ENCODE results near the gene AP3D1.

Gene AP3D1

DNA sequence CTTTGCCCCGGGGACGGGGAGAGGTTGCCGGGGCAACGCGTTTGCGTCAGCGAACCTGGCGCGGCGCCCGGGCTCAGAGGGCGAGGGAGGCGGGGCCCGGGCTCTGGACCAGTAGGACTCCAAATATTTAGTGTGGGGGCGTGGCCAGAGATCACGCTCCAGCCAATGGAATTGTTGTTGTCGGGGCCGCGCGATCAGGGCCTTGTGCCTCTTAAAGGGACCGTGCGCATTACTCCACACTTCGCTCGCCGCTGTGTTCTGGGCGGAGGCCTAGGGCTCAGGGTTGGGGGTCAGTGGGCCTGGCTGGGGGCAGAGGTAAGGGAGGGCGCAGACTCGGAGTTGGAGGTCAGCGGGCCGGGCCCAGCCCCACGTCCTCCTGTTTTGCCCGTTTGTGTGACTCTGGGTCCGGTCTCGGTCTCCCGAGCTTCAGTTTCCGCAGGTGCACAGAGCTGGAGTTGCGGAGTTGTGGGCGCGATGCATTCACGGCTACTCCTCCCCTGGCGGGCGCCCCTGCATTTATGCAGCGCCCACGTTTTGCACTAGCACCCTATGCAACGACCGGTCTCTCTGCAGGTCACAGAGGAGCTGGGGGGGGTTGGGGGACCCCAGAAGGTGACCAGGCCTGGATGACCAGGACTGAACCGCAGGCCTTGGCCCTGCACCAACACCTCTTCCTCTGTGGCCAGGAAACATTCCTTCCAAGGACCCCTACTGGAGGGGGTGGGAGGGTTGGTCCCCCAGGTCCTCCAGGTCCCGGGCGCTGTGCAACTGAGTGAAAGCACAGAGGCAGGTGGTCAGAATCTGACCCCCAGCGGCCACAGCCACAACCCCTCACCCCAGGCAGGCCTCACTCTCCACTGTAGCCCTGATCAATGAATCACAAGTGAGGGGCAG, 89.6 kb downstream of the AP3D1 start:
- peak; percentile 99 for DNase-seq (ENCODE audit: low read depth)

DNA sequence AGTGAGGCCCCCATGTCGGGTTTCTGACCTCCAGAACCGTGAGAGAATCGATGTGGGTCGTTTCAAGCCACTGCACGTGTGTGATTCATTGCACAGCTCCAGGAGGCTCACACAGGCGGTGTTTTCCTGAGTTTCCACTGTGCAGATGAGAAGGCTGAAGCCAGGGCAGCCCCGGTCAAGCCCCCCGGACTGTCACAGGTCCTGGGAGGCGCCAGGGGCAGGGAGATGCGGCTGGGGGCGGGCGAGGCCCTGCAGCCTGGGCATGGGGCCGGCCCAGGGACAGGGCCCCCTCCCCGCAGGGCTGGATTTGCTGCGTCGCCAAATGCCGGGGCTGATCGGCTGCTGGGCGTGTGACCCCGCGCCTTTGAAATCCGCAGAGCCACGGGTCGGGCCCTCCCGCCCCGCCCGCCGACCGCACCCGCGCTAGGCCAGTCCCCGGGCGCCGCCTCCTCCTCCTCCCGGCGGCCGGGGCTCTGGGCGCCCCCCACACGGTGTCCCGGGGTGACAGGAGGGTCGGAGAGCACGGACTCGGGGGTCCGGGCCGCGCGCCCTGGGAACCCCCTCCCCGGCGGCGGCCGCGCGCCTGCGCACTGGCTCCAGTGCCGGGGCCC, 90.4 kb downstream of the AP3D1 start:
- no peak for DNase-seq (ENCODE audit: low read depth)

DNA sequence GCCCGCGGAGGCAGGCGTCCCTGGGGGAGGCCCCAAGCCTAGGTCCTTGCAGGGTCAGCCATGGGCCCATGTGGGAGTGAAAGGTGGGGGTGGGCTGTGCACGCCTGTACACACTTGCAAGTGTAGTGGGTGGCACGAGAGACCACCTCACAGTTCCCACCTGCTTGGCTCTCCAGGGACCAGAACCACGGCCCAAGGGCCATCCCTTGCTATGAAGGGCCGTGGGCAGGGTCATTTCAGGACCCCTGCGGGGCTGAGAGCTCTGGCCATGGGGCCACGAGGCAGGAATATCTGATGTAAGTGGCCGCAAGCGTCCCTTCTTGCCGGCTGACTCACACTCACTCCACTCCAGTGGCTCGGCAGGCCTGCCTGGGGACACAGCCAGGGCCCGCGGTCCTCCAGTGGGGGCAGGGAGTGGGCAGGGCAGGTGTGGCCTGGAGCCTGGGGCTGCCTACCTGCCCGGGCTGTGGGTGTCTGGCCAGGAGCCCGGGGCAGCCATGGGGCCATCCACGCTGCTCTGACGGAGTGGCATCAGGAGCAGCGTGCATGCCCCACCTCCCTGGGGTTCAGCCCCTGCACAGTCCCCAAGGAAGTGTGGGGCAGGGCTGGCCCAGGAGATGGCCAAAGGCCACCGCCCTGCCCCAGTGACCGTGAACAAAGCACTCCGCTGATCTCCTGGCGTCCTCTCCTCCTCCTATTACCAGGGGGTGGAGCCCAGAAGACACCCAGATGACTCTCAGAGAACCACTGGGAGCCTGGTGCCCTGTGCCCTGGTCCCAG, 91.8 kb downstream of the AP3D1 start:
- no peak for DNase-seq (ENCODE audit: low read depth)

DNA sequence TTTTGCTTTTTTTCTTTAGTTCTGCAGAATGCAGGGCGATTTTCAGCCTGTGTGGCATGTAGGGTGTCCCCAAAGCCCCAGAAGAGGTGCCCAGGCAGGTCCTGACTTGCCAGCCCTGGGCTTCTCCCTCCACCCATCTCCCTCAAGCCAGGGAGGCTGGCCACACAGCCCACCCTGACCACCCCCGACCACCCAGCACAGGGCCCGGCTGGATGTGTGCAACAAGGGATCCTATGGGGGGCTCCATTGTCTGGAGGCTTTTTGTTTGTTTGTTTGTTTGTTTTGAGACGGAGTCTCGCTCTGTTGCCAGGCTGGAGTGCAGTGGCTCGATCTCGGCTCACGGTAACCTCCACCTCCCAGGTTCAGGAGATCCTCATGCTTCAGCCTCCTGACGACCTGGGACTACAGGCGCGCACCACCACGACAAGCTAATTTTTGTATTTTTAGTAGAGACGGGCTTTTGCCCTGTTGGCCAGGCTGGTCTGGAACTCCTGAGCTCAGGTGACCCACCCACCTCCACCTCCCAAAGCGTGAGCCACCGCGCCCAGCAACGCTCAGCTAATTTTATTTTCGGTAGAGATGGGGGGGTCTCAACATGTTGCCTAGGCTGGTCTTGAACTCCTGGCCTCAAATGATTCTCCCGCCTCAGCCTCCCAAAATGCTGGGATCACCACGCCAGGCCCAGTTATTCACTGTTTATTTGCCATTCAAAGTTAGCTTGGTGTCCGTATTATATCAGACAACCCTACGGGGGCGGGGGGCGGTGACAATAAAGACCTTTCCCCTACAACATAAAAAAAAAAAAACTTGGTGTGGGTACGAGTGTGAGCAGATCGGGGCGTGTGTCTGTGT, 92.6 kb downstream of the AP3D1 start:
- no peak for DNase-seq (ENCODE audit: low read depth)

DNA sequence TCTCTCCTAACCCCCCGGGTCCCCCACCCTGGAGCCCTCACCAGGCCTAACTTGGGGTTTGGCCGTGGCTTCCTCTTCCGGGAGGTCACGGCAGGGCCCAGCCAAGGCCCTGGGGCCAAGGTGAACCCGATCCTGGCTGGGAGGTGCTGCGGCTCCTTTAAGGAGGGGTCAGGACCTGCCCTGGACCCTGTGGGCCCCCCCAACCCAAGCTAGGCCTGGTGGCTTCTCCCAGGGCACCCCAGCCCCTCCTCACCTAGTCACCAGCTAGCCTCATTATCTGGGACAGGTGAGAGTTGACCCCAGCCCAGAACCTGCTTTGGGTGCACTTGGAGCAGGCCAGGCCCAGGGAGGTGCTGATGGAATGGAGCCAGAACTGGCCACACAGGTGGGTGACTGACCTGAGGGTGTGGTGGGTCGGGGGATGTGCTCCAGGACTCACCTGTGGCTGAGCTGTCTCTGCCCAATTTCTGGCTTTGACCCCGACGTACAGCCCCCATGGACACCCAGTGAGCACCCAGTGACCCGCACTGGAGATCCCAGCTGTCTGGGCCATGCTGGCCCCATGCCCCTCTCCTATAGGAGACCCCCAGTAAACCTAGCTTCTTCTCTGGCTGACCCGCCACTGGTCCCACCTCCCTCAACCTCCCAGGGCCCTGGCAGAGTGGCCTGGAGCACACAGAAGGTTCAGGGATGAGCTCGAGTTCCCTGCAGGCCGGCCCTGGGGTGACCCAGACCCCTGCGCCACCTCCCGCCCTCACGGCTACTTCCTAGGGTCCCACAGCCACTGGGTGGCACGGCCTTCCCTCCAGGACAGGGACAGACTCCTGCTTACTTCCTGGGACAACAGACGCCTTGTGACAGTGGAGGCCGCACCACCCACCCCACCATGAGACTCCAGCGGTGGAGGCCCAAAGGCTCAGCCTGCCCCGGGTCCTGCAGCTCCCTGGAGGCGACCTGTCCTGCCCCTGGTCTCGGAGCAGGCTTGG, 93.6 kb downstream of the AP3D1 start:
- no peak for DNase-seq (ENCODE audit: low read depth)

DNA sequence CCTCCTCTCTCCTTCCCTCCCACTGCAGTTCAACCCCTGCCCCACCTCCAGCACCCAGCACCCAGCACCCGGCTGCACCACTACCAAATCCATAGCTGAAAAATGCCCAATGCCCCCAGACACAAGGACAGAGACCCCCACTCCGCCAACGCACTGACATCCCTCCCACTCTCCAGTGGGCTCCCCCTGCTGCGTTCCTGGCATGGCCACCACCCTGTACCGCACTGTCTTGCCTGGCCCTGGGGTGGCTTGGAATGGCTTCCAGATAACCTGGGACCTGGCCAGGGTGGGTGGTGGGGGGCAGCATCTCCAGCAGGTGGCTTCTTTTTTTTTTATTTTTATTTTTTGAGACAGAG, 94.6 kb downstream of the AP3D1 start:
- no peak for DNase-seq (ENCODE audit: low read depth)

DNA sequence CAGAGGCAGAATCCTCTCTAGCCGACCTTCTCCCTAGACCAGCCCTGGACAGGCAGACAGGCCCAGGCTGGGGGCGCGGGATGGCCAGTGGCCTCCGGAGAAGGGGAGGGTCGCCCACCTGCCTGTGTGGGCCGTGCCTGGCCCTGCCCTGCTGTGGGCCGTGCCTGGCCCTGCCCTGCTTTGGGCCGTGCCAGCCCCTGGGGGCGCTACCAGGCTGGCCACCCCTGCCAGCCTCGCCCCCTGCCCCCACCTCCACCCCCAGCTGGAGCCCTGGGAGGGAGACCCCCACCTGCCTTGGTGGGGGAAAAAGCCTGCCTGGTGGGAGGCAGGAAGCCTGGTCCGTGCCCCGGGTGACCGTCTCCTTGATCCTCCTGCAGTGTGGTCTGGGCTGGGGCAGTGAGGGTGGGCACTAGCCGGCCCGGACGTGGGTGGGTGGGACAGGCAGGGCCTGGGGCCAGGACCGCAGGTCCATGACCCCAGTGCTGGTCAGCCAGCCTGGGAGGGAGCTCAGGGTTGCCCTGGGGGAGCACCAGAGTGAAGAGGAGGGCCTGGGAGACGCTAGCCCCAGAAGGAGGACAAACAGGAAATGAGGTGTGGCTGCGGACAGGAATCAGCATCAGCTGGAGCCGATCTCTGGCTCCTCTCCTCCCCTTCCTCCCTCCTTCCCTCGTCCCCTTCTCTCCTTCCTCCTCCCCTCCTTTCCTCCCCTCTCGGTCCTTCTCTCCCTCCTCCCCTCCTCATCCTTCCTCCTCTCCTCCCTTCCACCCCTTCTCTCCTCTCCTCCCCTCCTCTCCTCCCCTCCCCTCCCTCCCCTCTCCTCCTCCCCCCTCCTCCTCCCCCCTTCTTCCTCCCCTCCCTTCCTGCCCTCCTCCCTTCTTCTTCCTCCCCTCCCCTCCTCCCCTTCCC, 95.2 kb downstream of the AP3D1 start:
- DNase-seq (ENCODE audit: low read depth) = no peak

DNA sequence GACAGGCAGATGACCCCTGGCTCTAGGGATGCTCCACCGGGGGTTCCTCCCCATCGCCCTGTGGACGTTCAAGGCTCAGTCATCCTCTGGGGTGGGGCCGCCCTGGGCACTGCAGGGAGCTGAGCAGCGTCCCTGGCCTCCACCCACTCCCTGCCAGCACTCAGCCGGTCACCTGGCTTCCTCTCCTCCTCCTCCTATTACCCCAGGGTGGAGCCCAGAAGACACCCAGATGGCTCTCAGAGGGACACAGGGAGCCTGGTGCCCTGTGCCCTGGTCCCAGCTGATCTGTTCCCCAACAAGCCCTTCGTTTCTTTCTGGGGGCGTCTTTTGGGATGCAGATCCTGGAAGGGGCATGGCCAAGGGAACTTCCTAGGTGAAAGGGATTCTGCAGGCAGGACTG, 96.6 kb downstream of the AP3D1 start:
- DNase-seq (ENCODE audit: low read depth) = no peak

DNA sequence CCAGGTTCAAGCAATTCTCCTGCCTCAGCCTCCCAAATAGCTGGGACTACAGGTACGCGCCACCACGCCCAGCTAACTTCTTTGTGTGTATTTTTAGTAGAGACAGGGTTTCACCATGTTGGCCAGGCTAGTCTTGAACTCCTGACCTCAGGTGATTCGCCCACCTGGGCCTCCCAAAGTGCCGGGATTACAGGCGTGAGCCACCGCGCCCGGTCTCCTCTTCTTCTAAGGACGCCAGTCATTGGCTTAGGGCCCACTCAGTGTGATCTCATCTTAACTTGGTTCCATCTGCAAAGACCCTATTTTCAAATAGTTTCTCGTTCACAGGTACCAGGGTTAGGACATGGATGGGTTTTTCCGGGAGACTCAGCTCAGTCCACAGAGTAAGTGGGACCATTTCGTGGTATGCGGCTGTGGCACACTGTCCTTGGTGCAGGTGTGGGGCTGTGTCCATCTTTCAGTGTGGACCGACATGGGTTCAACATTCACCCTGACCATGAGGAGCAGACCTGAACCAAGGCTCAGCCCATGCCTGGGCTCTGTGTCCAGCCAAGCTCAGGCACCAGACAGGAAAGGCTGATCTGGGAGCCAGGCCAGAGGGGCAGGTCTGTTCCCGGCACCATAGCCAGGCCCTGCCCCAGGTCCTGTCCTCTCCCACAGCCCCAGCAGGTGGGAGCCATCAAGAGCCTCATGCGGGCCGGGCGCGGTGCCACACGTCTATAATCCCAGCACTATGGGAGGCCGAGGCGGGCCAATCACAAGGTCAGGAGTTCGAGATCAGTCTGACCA, 97.6 kb downstream of the AP3D1 start:
- no peak for DNase-seq (ENCODE audit: low read depth)

DNA sequence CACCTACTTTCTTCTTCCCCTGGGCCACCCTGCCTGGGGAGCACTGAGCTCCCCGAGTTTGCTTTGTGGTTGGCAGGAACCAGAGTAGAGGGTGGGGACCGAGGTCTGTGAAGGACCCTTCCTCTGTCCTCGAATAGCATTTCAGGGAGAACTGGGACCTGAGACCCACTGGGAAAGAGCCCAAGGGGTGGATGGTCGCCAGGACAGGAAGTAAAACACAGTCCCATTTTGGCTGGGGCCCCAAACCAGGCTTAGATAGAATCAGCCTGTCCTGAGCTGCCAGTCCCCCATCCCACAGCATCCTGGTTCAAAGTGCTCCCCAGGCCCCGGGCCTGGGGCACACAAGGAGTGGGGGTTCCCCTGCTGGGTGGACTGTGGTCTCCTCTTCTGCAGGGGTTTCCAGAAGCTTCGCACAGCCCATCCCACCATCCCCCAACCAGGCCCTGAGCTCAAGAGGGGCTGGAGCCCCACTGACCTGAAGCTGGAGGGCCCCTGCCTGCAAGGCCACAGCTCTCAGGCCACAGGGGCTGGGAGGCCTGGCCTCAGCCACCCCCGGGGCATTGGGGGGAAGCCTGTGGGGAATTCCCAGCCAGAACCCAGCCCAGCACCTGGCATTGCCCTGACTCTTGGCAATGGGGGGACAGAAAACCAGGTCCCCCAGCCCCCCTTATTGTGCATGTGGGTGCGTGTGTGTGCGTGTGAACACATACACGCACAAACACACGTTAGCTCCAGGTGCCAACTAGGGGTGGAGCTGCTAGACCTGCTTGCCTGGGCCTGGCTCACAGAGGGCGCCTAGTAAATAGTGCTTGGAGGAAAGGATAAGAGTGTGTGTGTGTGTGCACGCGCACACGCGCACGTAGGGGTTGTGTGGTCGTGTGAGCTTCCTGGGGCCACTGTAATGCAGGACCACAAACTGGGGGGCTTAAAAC, 99.3 kb downstream of the AP3D1 start:
- peak; percentile 50 for DNase-seq (ENCODE audit: low read depth)

DNA sequence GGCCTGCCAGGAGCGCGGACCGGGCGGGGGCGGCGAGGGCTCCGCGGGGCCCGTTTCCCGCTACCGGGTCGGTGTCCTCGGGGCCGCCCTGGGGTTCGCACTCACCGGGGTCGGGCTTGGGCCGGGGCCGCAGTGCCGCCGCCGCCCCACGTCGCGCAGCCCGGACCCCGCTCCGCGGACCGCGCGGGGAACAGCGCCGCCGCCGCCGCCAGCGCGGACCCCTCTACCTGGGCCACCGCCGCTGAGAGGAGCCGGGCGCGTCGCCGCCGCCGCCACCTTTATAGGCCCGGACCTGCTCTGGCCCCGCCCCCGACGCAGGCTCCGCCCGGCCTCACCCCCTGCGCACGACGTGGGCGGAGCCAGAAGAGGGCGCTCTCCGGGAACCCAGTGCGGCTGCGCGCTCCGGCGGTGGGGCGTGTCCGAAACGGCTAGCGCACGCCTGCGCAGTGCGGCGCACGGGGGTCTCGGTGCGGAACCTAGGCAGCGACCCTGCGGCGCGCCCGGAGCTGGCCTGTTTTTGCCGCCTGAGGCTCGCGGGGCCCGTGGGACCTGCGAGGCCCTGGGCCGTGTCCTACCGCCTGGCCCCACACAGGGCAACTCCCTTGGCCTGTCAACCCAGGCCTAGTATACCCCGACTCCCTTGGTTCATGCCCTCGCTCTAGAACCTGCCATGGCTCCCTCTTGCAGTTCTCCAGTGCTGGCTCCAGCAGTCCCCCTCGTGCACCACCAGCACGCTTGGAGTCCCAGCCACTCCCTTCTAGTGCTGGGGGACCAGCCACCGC, 100.2 kb downstream of the AP3D1 start, which contains the start of gene MKNK2:
TSS of gene MKNK2 (minus strand) at position 254 of the 782 bp plus-strand sequence. CDS start 393 bp downstream, outside the sequence.
- peak; percentile 90 for DNase-seq (ENCODE audit: low read depth)

Measured in T follicular helper cell (primary cell).